Renal cortex interstitium (tissue), 11 donors: Measurements from ENCODE around the gene CANX. TPM values are rescaled to one million over a fixed set of nuclear protein-coding genes. Genes with fewer than 3 reads are reported as not detected.

Experiments
- DNase-seq, 11 donors: peaks; one replicate each; pipeline ENCODE4 v3.0.0-alpha.2; 2013; ENCODE audit warnings: low read depth in 9 of 11, low spot score in 4 of 11; ENCODE audit errors: extremely low read depth in 1 of 11
- polyA plus RNA-seq, 3 donors: library from polyadenylated mRNA; unstranded; fragments of 120-200 nt; gene quantifications; one replicate each; pipeline ENCODE4 v1.2.1, GENCODE V29; 2013; ENCODE audit not compliant: insufficient read length in 3 of 3

Gene CANX
- polyA plus RNA-seq, 3 donors: 533 to 591 (median 590) TPM

GRCh38 chr5:179767496-179768100 lies 68.8 kb downstream of the CANX start:
- no peak for DNase-seq

GRCh38 chr5:179768326-179769085 lies 69.7 kb downstream of the CANX start:
- DNase-seq: no peak

- DNase-seq: no peak
Observed at GRCh38 chr5:179769271-179769670, 70.5 kb downstream of the CANX start.

GRCh38 chr5:179769796-179770195 lies 71.0 kb downstream of the CANX start:
- DNase-seq: no peak

- DNase-seq: no peak
Observed at GRCh38 chr5:179771311-179771895, 72.6 kb downstream of the CANX start.

GRCh38 chr5:179772351-179772750 lies 73.6 kb downstream of the CANX start:
- DNase-seq: no peak

GRCh38 chr5:179773686-179774040 lies 74.9 kb downstream of the CANX start:
- DNase-seq: no peak

GRCh38 chr5:179774442-179774841 lies 75.7 kb downstream of the CANX start:
- DNase-seq: no peak

GRCh38 chr5:179776411-179776938 lies 77.7 kb downstream of the CANX start:
- no peak for DNase-seq

GRCh38 chr5:179777456-179777855 lies 78.7 kb downstream of the CANX start:
- DNase-seq: no peak

GRCh38 chr5:179777909-179778308 lies 79.1 kb downstream of the CANX start:
- no peak for DNase-seq

- no peak for DNase-seq
Observed at GRCh38 chr5:179778591-179778990, 79.8 kb downstream of the CANX start.

- DNase-seq: no peak
Observed at GRCh38 chr5:179779826-179780225, 81.1 kb downstream of the CANX start.

- DNase-seq: no peak
Observed at GRCh38 chr5:179780362-179780761, 81.6 kb downstream of the CANX start.

Other genes starting within 250 kb of the CANX start
- gene RUFY1, start 148.4 kb upstream of the CANX start, polyA plus RNA-seq: 10 to 100 TPM; 74.4 to 91.4 (median 86.0) TPM
- gene HNRNPH1, start 75.3 kb upstream of the CANX start, polyA plus RNA-seq: 1,000 to 10,000 TPM; 1,069 to 1,578 (median 1,180) TPM
- gene CBY3, start 17.9 kb upstream of the CANX start, polyA plus RNA-seq: 1 to 10 TPM in 1 of 3 donors, under 1 TPM in 2; 0.55 to 1.9 (median 0.75) TPM
- gene MAML1, start 33.9 kb downstream of the CANX start, polyA plus RNA-seq: 10 to 100 TPM; 39.4 to 46.6 (median 45.7) TPM
- 1 to 10 TPM; 2.2 to 6.8 (median 5.6) TPM for gene LTC4S, start 95.0 kb downstream of the CANX start, polyA plus RNA-seq
- 100 to 1,000 TPM; 160 to 181 (median 173) TPM for gene MGAT4B, start 107.9 kb downstream of the CANX start, polyA plus RNA-seq
- gene SQSTM1, start 121.9 kb downstream of the CANX start, polyA plus RNA-seq: 100 to 1,000 TPM in 2 of 3 donors, 10 to 100 TPM in 1; 82.0 to 129 (median 104) TPM
- gene MRNIP, start 159.8 kb downstream of the CANX start, polyA plus RNA-seq: 10 to 100 TPM; 34.9 to 55.8 (median 40.7) TPM
- 100 to 1,000 TPM in 2 of 3 donors, 10 to 100 TPM in 1; 81.6 to 121 (median 111) TPM for gene TBC1D9B, start 208.9 kb downstream of the CANX start, polyA plus RNA-seq